ENCODE measurements around the gene KRT10.

- TF ChIP-seq POLR2A (IDR thresholded peaks at IDR 0.05), result no peak
- peak in 3 of 4 experiments; percentile 53 to 70 (median 70) for TF ChIP-seq CTCF (IDR thresholded peaks at IDR 0.05)
These were observed 30.5 kb downstream of the KRT10 start for GRCh38 chr17:40791787-40792436.

All from prostate gland (tissue), 2 donors.